OCI-LY1 (cell line): Measurements from ENCODE around the gene SPARC.

Experiments used
- CTCF ChIP-seq: fragments of 200-600 bp; sonication (generic), shearing (Covaris generic); IDR thresholded peaks from 2 replicates; pipeline ENCODE4 v1.5.1; 2017; ENCODE audit warnings: mild to moderate bottlenecking, antibody characterized with exemption, low read length, moderate library complexity, mixed read lengths
- EZH2 ChIP-seq: fragments of 200-600 bp; sonication (generic), shearing (Covaris generic); IDR thresholded peaks from 2 replicates; pipeline ENCODE4 v1.8.0; 2017; ENCODE audit warnings: borderline replicate concordance, mixed run types, mild to moderate bottlenecking, antibody characterized with exemption, low read length, moderate library complexity, mixed read lengths

GRCh38 chr5:151674626-151675610 lies 11.8 kb downstream of the SPARC start:
- no peak for TF ChIP-seq CTCF
- TF ChIP-seq EZH2: no peak
